ENCODE measurements around the gene USP6NL.

DNA sequence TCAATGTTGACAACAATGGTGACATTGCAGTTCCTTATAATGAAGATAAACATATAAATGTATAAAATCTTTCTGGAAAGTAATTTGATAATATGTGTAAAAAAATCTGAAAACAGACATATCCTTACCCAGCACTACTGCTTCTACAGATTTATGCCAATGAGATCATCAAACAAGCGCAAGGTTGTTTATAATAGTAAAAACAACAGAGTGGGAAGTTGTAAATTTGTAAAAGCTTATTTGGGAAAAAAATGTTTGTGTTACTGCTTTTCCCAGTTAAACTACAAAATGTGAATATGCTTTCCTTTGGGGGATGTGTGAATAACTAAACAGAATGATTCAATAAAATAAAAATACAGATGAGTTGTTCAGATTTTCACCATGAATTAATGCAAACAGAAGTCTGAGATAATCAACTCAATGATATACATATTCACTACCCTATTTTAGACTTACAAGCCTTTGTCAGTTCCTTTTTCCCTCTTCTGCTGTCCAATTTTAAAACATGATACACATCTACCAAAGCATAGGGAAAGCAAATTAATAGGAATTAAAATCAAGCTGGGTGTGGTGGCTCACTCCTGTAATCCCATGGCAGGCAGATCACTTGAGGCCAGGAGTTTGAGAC is 82.1 kb downstream of the USP6NL start:
- TF ChIP-seq EP300 (IDR thresholded peaks at IDR 0.05; ENCODE audit: low read length) (no peak), DMBX1 (CRISPR knock-in tag; IDR thresholded peaks at IDR 0.05; ENCODE audit: borderline replicate concordance) (no peak), TCF7L2 (IDR thresholded peaks at IDR 0.05; ENCODE audit: low read depth, low read length) (no peak)
